Measurements from ENCODE around the gene RNU6-8. TPM values are rescaled to one million over a fixed set of nuclear protein-coding genes. Genes with fewer than 3 reads are reported as not detected.

Gene RNU6-8
- total RNA-seq, 1 donor from 2014 or later: not detected

- TF ChIP-seq, protein P1, sequence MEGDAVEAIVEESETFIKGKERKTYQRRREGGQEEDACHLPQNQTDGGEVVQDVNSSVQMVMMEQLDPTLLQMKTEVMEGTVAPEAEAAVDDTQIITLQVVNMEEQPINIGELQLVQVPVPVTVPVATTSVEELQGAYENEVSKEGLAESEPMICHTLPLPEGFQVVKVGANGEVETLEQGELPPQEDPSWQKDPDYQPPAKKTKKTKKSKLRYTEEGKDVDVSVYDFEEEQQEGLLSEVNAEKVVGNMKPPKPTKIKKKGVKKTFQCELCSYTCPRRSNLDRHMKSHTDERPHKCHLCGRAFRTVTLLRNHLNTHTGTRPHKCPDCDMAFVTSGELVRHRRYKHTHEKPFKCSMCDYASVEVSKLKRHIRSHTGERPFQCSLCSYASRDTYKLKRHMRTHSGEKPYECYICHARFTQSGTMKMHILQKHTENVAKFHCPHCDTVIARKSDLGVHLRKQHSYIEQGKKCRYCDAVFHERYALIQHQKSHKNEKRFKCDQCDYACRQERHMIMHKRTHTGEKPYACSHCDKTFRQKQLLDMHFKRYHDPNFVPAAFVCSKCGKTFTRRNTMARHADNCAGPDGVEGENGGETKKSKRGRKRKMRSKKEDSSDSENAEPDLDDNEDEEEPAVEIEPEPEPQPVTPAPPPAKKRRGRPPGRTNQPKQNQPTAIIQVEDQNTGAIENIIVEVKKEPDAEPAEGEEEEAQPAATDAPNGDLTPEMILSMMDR (conservative IDR thresholded peaks at IDR 0.05; ENCODE audit: low read depth, low read length): no peak
- no peak overlapping the region for H3K4me3 ChIP-seq (ENCODE audit: low read depth, low read length)
Measured at GRCh38 chr14:32246751-32247150, 43.7 kb upstream of the RNU6-8 start.

DNA sequence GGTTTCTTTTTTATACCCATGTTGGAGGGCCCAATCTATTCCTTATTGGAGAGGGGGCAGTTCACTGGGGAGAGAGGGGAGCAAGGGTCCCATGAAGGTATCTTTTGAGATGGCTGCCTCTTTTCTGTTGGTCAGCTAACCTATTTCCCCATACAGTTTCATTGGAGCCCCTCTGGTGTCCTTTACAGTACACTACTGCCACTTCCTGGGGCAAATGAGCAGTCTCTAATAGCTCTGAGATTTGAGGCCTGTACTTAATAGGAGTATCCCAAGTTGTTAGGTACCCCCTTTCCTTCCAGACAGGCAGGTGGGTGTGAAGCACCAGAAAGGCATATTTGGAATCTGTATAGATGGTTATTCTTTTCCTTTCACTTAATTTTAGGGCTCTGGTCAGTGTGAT lies 41.3 kb upstream of the RNU6-8 start:
- H3K4me3 ChIP-seq (ENCODE audit: low read depth, low read length): no peak overlapping the region
- TF ChIP-seq, protein P1 (conservative IDR thresholded peaks at IDR 0.05; ENCODE audit: low read depth, low read length): peak; percentile 40
- no peak for DNase-seq (ENCODE audit: low read depth)

More at GRCh38 chr14:32246751-32247150, 43.7 kb upstream of the RNU6-8 start:
- DNase-seq (ENCODE audit: low read depth): no peak

DNA sequence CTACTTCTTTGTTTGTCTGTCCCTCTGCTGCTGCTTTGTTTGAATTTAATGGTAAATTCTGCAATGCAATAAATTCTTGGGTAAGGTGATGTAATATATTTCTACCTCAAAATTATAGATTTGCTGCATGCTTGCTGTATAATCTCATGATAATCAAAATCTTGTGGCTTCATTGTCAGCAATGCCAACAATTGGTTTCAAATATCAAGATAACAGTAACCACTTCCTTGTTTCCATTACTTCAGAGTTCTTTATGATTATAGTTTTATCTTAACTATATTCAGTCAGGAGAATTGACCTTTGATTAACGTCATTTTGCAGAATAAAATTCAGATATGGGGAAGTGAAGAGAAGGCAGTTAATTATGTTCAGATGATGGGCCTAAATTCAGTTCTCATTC lies 30.2 kb upstream of the RNU6-8 start:
- TF ChIP-seq, protein P1 (conservative IDR thresholded peaks at IDR 0.05; ENCODE audit: low read depth, low read length): no peak
- no peak for DNase-seq (ENCODE audit: low read depth)

GRCh38 chr14:32232481-32232880 lies 29.4 kb upstream of the RNU6-8 start:
- DNase-seq (ENCODE audit: low read depth): no peak
- no peak overlapping the region for H3K4me3 ChIP-seq (ENCODE audit: low read depth, low read length)
- TF ChIP-seq, protein P1 (conservative IDR thresholded peaks at IDR 0.05; ENCODE audit: low read depth, low read length): no peak

More for the DNA sequence above, 30.2 kb upstream of the RNU6-8 start:
- no peak overlapping the region for H3K4me3 ChIP-seq (ENCODE audit: low read depth, low read length)

DNA sequence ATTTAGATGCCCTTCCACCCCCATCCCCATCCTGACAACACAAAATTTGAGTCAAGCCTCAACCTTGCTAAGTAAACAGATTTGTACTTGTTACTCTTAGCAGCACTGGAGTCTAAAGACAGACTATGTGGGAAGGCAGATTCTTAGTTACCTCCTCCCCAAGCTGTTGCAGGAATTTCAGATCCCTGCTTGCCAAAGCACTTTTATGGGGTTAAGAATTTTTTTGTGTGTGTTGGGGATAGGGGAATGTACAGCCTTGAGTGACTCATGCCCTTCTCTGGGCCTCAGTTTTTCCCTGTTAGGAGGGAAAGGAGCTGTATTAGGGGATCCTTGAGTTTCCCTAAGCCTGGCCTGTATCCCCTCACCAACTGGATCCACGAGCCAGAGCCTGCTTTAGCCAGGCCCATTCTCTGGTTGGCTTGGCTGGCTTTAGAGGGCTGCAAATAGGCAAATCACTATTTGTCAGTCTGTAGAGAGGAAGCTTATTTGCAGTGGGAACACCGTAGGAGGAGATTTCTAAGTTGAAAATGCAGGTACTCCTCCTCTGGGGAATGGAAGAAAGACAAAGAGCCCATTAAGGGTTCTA lies 27.7 kb upstream of the RNU6-8 start:
- H3K4me3 ChIP-seq (ENCODE audit: low read depth, low read length): no peak overlapping the region
- DNase-seq (ENCODE audit: low read depth): no peak
- TF ChIP-seq, protein P1 (conservative IDR thresholded peaks at IDR 0.05; ENCODE audit: low read depth, low read length): no peak

- no peak overlapping the region for H3K4me3 ChIP-seq (ENCODE audit: low read depth, low read length)
Measured at GRCh38 chr14:32230181-32230580, 27.1 kb upstream of the RNU6-8 start.

More at GRCh38 chr14:32230181-32230580, 27.1 kb upstream of the RNU6-8 start:
- no peak for DNase-seq (ENCODE audit: low read depth)
- TF ChIP-seq, protein P1 (conservative IDR thresholded peaks at IDR 0.05; ENCODE audit: low read depth, low read length): peak; percentile 9
